Ishikawa (cell line): Measurements from ENCODE around the gene AK9.

ENCODE experiments used
- CEBPB ChIP-seq: IDR thresholded peaks from 2 replicates; pipeline ENCODE4 v1.6.1; 2012
- EGR1 ChIP-seq: IDR thresholded peaks from 2 replicates; pipeline ENCODE4 v1.6.1; 2012
- EP300 ChIP-seq: IDR thresholded peaks from 2 replicates; pipeline ENCODE4 v1.6.1; 2012; ENCODE audit warnings: borderline replicate concordance
- NFIC ChIP-seq: IDR thresholded peaks from 2 replicates; pipeline ENCODE4 v1.6.1; 2012
- RAD21 ChIP-seq: IDR thresholded peaks from 2 replicates; pipeline ENCODE4 v1.6.1; 2012; ENCODE audit warnings: low read depth
- REST ChIP-seq: IDR thresholded peaks from 2 replicates; pipeline ENCODE4 v1.6.1; 2012; ENCODE audit warnings: low read depth, mild to moderate bottlenecking
- TAF1 ChIP-seq: IDR thresholded peaks from 2 replicates; pipeline ENCODE4 v1.6.1; 2012; ENCODE audit warnings: low read depth, mild to moderate bottlenecking
- TCF12 ChIP-seq: IDR thresholded peaks from 2 replicates; pipeline ENCODE4 v1.6.1; 2012; ENCODE audit warnings: low read depth
- TEAD4 ChIP-seq: IDR thresholded peaks from 2 replicates; pipeline ENCODE4 v1.6.1; 2012
- YY1 ChIP-seq: IDR thresholded peaks from 2 replicates; pipeline ENCODE4 v1.6.1; 2012; ENCODE audit warnings: low read depth
- ZBTB7A ChIP-seq: IDR thresholded peaks from 2 replicates; pipeline ENCODE4 v1.6.1; 2012; ENCODE audit warnings: low read depth
- TF ChIP-seq, protein P1 (sequence below): IDR thresholded peaks from 2 replicates; pipeline ENCODE4 v1.6.1; 2012
- TF ChIP-seq, protein P2 (sequence below): IDR thresholded peaks from 2 replicates; pipeline ENCODE4 v1.6.1; 2012

- TF ChIP-seq, protein P1, sequence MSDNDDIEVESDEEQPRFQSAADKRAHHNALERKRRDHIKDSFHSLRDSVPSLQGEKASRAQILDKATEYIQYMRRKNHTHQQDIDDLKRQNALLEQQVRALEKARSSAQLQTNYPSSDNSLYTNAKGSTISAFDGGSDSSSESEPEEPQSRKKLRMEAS, result no peak
- TF ChIP-seq CEBPB (no peak), RAD21 (no peak), NFIC (peak; percentile 68), EGR1 (no peak), EP300 (no peak), TEAD4 (peak; percentile 7; the same call in 1 of the 2 replicates), TAF1 (no peak), TCF12 (no peak), YY1 (no peak), ZBTB7A (no peak), REST (no peak)
- TF ChIP-seq, protein P2, sequence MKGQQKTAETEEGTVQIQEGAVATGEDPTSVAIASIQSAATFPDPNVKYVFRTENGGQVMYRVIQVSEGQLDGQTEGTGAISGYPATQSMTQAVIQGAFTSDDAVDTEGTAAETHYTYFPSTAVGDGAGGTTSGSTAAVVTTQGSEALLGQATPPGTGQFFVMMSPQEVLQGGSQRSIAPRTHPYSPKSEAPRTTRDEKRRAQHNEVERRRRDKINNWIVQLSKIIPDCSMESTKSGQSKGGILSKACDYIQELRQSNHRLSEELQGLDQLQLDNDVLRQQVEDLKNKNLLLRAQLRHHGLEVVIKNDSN, result no peak
Observed at GRCh38 chr6:109498052-109498451, 192.9 kb downstream of the AK9 start.
